Measurements from ENCODE around the gene POR.

DNA sequence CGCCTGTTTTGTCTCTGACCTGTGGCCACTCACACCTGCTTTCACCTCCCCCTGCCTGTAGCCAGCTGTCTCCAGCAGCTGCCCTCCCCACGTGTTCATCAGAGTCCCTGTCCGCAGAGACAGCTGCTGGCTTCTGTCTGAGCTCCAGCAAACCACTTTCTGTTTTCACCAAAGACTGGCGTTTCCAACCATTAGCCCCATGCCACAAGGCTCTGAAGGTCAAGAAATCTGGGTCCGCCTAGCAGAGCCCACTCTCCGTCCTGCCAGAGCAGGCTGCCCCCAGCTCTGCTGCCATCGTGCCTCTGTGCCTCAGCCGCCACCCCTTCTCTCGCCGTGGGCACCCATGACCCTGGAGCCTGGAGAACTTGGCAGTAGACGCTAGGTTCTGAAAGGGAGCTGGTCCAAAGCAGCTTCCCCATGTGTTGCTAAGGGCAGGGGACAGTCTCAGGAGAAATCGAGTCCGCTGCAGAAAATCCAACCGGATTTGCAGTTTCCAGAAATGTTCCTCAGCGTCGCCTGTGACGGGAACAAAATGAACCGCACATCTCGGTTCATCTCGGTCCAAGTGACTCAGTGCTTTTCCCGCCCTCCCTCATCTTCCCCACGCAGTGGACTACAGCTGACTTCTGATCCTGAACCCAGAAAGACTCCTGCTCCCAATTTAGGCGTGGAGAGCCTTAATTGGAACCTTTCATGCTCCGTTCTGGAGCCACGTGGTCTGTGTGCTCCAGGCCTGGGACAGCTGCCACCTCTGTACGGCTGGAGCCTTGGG lies 51.4 kb downstream of the POR start:
- TF ChIP-seq, protein P1, sequence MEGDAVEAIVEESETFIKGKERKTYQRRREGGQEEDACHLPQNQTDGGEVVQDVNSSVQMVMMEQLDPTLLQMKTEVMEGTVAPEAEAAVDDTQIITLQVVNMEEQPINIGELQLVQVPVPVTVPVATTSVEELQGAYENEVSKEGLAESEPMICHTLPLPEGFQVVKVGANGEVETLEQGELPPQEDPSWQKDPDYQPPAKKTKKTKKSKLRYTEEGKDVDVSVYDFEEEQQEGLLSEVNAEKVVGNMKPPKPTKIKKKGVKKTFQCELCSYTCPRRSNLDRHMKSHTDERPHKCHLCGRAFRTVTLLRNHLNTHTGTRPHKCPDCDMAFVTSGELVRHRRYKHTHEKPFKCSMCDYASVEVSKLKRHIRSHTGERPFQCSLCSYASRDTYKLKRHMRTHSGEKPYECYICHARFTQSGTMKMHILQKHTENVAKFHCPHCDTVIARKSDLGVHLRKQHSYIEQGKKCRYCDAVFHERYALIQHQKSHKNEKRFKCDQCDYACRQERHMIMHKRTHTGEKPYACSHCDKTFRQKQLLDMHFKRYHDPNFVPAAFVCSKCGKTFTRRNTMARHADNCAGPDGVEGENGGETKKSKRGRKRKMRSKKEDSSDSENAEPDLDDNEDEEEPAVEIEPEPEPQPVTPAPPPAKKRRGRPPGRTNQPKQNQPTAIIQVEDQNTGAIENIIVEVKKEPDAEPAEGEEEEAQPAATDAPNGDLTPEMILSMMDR (IDR thresholded peaks at IDR 0.05; ENCODE audit: low read depth, low read length): no peak
- TF ChIP-seq EZH2phosphoT487 (IDR thresholded peaks at IDR 0.05; ENCODE audit: low read depth): no peak
